Measurements from ENCODE around the gene SMPD3. TPM values are rescaled to one million over a fixed set of nuclear protein-coding genes. Genes with fewer than 3 reads are reported as not detected.

SMPD3 gene
- total and polyA plus RNA-seq, 9 of the 15 experiments (the other 6 are each of a cell fraction or from before 2014, with no cell fraction given) = 0.03 to 1.2 (median 0.18) TPM

GRCh38 chr16:68422396-68422960 lies 25.8 kb downstream of the SMPD3 start:
- Histone ChIP-seq H3K9me3 (replicated peaks; ENCODE audit: control insufficient read depth, insufficient read depth, low read depth, low read length) (no peaks in the 10 kb centered on the region), H2AFZ (ENCODE audit: low read depth, low read length) (no peak overlapping the region), H3K4me2 (ENCODE audit: insufficient read depth, low read length) (no peak overlapping the region), H3K36me3 (ENCODE audit: control insufficient read depth, insufficient read depth, low read length) (no peaks in the 10 kb centered on the region), H3K27me3 (ENCODE audit: control insufficient read depth in 2 of 2, insufficient read depth in 2 of 2, low read length in 2 of 2) (peaks cover 0 to 20% of the 10 kb centered on the region in 2 experiments; a peak in 3 of 5 replicates), H4K20me1 (replicated peaks; ENCODE audit: control insufficient read depth, insufficient read depth, low read length) (no peaks in the 10 kb centered on the region), H3K4me1 (replicated peaks in 1 of 2; ENCODE audit: control insufficient read depth in 2 of 2, insufficient read depth in 2 of 2, low read length in 2 of 2) (no peaks in the 10 kb centered on the region), H3K4me3 (no peak overlapping the region), H3K79me2 (ENCODE audit: control insufficient read depth, insufficient read depth, low read length) (no peaks in the 10 kb centered on the region), H3K27ac (ENCODE audit: extremely low read depth, low read depth, low read length) (no peak overlapping the region), H3K9me1 (ENCODE audit: control insufficient read depth, insufficient read depth, low read length) (no peaks in the 10 kb centered on the region), H3K9ac (ENCODE audit: insufficient read depth in 1 of 2, low read depth in 2 of 2, low read length in 2 of 2) (no peak overlapping the region)
- BruUV-seq (replicated peaks) = no TSS peak
- ChIA-PET POLR2A (interaction anchor here (1.0 kb wide), 1 partner anchor 9 kb away, joined by 3 read pairs; no protein-coding TSS in a partner anchor), CTCF (ENCODE audit: low intra/inter-chr PET ratio) (no interaction called here)
- in situ Hi-C loops (cut with MboI) = no loop called here
- ATAC-seq = no peak
- no peak for FAIRE-seq
- no peak for TF ChIP-seq TBP (optimal IDR thresholded peaks at IDR 0.05; ENCODE audit: low read depth, low read length)
- TF ChIP-seq ATF2 (CRISPR knock-in tag; IDR thresholded peaks at IDR 0.05) = no peak
- TF ChIP-seq USF2 (CRISPR knock-in tag; IDR thresholded peaks at IDR 0.05) = no peak
- TF ChIP-seq ZNF780A (CRISPR knock-in tag; IDR thresholded peaks at IDR 0.05) = no peak
- no peak for TF ChIP-seq EZH2 (IDR thresholded peaks at IDR 0.05; ENCODE audit: borderline replicate concordance, low read depth, low read length)
- TF ChIP-seq NFIC (IDR thresholded peaks at IDR 0.05) = no peak
- TF ChIP-seq HMG20B (CRISPR knock-in tag; IDR thresholded peaks at IDR 0.05) = no peak
- no peak for TF ChIP-seq ZNF696 (CRISPR knock-in tag; conservative IDR thresholded peaks at IDR 0.05)
- TF ChIP-seq ZNF398 (CRISPR knock-in tag; IDR thresholded peaks at IDR 0.05) = no peak
- TF ChIP-seq E2F5 (CRISPR knock-in tag; IDR thresholded peaks at IDR 0.05) = no peak
- TF ChIP-seq ZKSCAN8 (CRISPR knock-in tag; IDR thresholded peaks at IDR 0.05) = no peak
- TF ChIP-seq GABPA (tag; conservative IDR thresholded peaks at IDR 0.05; ENCODE audit: low read depth) = no peak
- no peak for TF ChIP-seq ZC3H4 (CRISPR knock-in tag; IDR thresholded peaks at IDR 0.05; ENCODE audit: borderline replicate concordance)
- TF ChIP-seq SAFB2 (IDR thresholded peaks at IDR 0.05; ENCODE audit: borderline replicate concordance, low read depth, low read length, severe bottlenecking) = no peak
- no peak for TF ChIP-seq LCOR (CRISPR knock-in tag; IDR thresholded peaks at IDR 0.05)
- no peak for TF ChIP-seq ESRRB (CRISPR knock-in tag; IDR thresholded peaks at IDR 0.05; ENCODE audit: borderline replicate concordance)
- intact Hi-C loops (cut with micrococcal nuclease) = no loop called here
- 6% methylated on average over 4 of the region's 4 CpGs for WGBS (ENCODE audit: insufficient coverage, low coverage, missing lambda C conversion rate)
- no peak for DNase-seq (ENCODE audit: extremely low read depth in 1 of 4, low spot score in 3 of 4)
